Measurements from ENCODE around the gene CYB561.

- TF ChIP-seq FOXJ3 (CRISPR knock-in tag; IDR thresholded peaks at IDR 0.05; ENCODE audit: borderline replicate concordance) (no peak), SP1 (CRISPR knock-in tag; conservative IDR thresholded peaks at IDR 0.05) (no peak), ZNF219 (CRISPR knock-in tag; IDR thresholded peaks at IDR 0.05; ENCODE audit: borderline replicate concordance) (no peak)
- TF ChIP-seq, protein P1, sequence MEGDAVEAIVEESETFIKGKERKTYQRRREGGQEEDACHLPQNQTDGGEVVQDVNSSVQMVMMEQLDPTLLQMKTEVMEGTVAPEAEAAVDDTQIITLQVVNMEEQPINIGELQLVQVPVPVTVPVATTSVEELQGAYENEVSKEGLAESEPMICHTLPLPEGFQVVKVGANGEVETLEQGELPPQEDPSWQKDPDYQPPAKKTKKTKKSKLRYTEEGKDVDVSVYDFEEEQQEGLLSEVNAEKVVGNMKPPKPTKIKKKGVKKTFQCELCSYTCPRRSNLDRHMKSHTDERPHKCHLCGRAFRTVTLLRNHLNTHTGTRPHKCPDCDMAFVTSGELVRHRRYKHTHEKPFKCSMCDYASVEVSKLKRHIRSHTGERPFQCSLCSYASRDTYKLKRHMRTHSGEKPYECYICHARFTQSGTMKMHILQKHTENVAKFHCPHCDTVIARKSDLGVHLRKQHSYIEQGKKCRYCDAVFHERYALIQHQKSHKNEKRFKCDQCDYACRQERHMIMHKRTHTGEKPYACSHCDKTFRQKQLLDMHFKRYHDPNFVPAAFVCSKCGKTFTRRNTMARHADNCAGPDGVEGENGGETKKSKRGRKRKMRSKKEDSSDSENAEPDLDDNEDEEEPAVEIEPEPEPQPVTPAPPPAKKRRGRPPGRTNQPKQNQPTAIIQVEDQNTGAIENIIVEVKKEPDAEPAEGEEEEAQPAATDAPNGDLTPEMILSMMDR (IDR thresholded peaks at IDR 0.05): no peak
Measured at GRCh38 chr17:63439687-63440086, 6.4 kb downstream of the CYB561 start.

Data from WTC11 (cell line).